Esophagus squamous epithelium (tissue), 5 donors: Measurements from ENCODE around the gene NCS1. TPM values are rescaled to one million over a fixed set of nuclear protein-coding genes. Genes with fewer than 3 reads are reported as not detected.

Source experiments
- DNase-seq: peaks from one replicate; lab custom pipeline; 2025; lab: John Stamatoyannopoulos, UW
- H3K27ac ChIP-seq, 4 donors: fragments of 200-600 bp; sonication (generic); one replicate each; pipeline ENCODE4 v1.5.1; 2016 to 2019; ENCODE audit warnings: mild to moderate bottlenecking in 1 of 4
- H3K27me3 ChIP-seq, 4 donors: fragments of 200-600 bp; sonication (generic); 1 replicate in 3 of 4; 2 replicates in 1 of 4; pipeline versions ENCODE4 v1.5.1 to v1.6.0; 2017 to 2021; ENCODE audit warnings: antibody characterized with exemption in 1 of 4
- H3K36me3 ChIP-seq, 3 donors: fragments of 200-600 bp; sonication (generic); one replicate each; pipeline ENCODE4 v1.5.1; 2016 to 2019
- H3K4me1 ChIP-seq, 3 donors: fragments of 200-600 bp; sonication (generic); one replicate each; pipeline ENCODE4 v1.5.1; 2017 to 2019
- H3K4me3 ChIP-seq, 4 donors: fragments of 200-600 bp; sonication (generic); 1 replicate in 3 of 4; 2 replicates in 1 of 4; pipeline ENCODE4 v1.5.1; 2016 to 2019; ENCODE audit warnings: mild to moderate bottlenecking in 2 of 4, moderate library complexity in 1 of 4
- H3K9me3 ChIP-seq, 3 donors: fragments of 200-600 bp; sonication (generic); one replicate each; pipeline ENCODE4 v1.5.1; 2016 to 2019
- POLR2A ChIP-seq, 4 donors: fragments of 450-650 bp; IDR thresholded peaks; one replicate each; pipeline ENCODE4 v1.6.1; 2017; ENCODE audit warnings: antibody characterized with exemption in 4 of 4, mild to moderate bottlenecking in 4 of 4, moderate library complexity in 3 of 4
- WGBS, 2 donors: methylation state at CpG; one replicate each; pipeline ENCODE4 v1.1.5; 2018; 5-methylcytosine and 5-hydroxymethylcytosine counted together
- intact Hi-C: fragments of 100-400 bp; cut with DNase I; formaldehyde crosslinking; loops from one replicate; pipeline ENCODE4 v1.15.0; 2022
- total RNA-seq, 4 donors: library from RNA; depleted of rRNA; stranded (reverse); fragments of >200 nt; gene quantifications; one replicate each; pipeline ENCODE4 v1.1.0, GENCODE V29; 2016
- TF ChIP-seq, protein P1 (sequence below), 6 experiments: fragments of 450-650 bp in 4 of 6; fragments of 200-600 bp in 2 of 6; sonication (generic) in 2 of 6; IDR thresholded peaks; one replicate each; pipeline ENCODE4 v1.5.1; 2016 to 2019; ENCODE audit warnings: antibody characterized with exemption in 6 of 6, mild to moderate bottlenecking in 4 of 6, moderate library complexity in 4 of 6
- donor health status: DM: yes; HTN: yes; CAD: no.

The NCS1 gene
- total RNA-seq, 4 donors from 2014 or later = 9.3 to 31.3 (median 15.2) TPM

DNA sequence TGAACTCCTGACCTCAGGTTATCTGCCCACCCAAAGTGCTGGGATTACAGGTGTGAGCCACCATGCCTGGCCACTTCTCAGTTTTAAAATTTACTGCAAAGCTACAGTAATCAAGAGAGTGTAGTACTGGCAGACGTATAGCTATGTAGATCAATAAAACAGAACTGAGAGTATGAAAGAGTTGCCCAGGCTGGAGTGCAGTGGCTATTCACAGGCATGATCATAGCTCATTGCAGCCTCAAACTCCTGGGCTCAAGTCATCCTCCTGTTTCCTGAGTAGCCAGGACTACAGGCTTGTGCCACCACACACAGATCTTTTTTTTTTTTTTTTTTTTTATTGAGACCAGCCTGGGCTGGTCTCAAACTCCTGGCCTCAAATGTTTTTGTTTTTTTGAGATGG is 26.5 kb upstream of the NCS1 start:
- H3K4me3 ChIP-seq = no peak overlapping the region
- TF ChIP-seq, protein P1, sequence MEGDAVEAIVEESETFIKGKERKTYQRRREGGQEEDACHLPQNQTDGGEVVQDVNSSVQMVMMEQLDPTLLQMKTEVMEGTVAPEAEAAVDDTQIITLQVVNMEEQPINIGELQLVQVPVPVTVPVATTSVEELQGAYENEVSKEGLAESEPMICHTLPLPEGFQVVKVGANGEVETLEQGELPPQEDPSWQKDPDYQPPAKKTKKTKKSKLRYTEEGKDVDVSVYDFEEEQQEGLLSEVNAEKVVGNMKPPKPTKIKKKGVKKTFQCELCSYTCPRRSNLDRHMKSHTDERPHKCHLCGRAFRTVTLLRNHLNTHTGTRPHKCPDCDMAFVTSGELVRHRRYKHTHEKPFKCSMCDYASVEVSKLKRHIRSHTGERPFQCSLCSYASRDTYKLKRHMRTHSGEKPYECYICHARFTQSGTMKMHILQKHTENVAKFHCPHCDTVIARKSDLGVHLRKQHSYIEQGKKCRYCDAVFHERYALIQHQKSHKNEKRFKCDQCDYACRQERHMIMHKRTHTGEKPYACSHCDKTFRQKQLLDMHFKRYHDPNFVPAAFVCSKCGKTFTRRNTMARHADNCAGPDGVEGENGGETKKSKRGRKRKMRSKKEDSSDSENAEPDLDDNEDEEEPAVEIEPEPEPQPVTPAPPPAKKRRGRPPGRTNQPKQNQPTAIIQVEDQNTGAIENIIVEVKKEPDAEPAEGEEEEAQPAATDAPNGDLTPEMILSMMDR (IDR thresholded peaks at IDR 0.05) = no peak
- TF ChIP-seq POLR2A (IDR thresholded peaks at IDR 0.05) = no peak
- no peaks in the 10 kb centered on the region for H3K9me3 ChIP-seq
- no peak overlapping the region for H3K27ac ChIP-seq
- H3K4me1 ChIP-seq = peaks cover 0 to 19% (median 2%) of the 10 kb centered on the region in 3 donors
- no peaks in the 10 kb centered on the region for H3K36me3 ChIP-seq
- 40 to 100% methylated on average over 1 of the region's 1 CpG for WGBS, 2 donors
- intact Hi-C loops = no loop called here
- peaks cover 0 to 38% (median 0%) of the 10 kb centered on the region in 4 donors for H3K27me3 ChIP-seq
- no peak for DNase-seq

DNA sequence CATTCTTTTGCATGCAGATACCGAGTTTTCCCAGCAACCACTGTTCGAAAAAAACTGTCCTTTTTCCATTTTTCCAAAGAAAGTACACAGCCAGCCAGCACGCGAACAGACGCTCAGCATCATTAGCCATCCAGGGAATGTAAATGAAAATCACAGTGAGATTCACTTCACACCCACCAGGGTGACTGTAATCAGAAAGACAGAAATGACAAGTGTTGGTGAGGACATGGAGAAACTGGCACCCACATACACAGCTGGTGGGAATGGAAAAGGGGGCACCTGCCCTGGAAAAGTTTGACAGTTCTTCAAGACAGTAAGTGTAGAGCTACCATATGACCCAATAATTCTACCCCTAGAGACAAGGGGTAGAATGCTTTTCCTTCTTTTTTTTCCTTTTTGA is 25.0 kb upstream of the NCS1 start:
- H3K4me3 ChIP-seq = no peak overlapping the region
- TF ChIP-seq, protein P1 (IDR thresholded peaks at IDR 0.05) = no peak
- no peak for TF ChIP-seq POLR2A (IDR thresholded peaks at IDR 0.05)
- intact Hi-C loops = no loop called here
- WGBS, 2 donors = 68 to 72% methylated on average over 5 of the region's 5 CpGs
- H3K27me3 ChIP-seq = peaks cover 0 to 38% (median 0%) of the 10 kb centered on the region in 4 donors
- peaks cover 0 to 24% (median 2%) of the 10 kb centered on the region in 3 donors for H3K4me1 ChIP-seq
- H3K9me3 ChIP-seq = no peaks in the 10 kb centered on the region
- no peak overlapping the region for H3K27ac ChIP-seq
- DNase-seq = no peak
- H3K36me3 ChIP-seq = no peaks in the 10 kb centered on the region

DNA sequence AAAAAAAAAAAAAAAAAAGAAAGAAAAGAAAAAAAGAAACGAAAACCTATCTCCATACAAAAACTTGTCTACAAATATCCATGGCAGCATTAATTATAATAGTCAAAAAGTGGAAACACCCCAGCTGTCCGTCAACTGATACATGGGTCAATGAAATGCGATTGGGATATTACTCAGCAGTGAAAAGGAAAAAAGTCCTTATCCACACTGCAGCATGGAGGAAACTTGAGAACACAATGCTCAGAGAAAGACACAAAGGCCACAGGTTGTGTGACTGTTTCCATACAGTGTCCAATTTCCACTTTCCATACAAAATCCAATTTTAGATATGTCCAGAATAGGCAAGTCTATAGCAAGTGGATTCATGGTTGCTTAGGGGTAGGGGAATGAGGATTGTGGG is 24.3 kb upstream of the NCS1 start:
- Histone ChIP-seq H3K9me3 (no peaks in the 10 kb centered on the region), H3K4me1 (peaks cover 0 to 24% (median 2%) of the 10 kb centered on the region in 3 donors), H3K27ac (no peak overlapping the region), H3K27me3 (peaks cover 0 to 35% (median 0%) of the 10 kb centered on the region in 4 donors), H3K4me3 (no peak overlapping the region), H3K36me3 (no peaks in the 10 kb centered on the region)
- DNase-seq = no peak
- no peak for TF ChIP-seq POLR2A (IDR thresholded peaks at IDR 0.05)
- TF ChIP-seq, protein P1 (IDR thresholded peaks at IDR 0.05) = no peak
- intact Hi-C loops = no loop called here
- 78 to 94% methylated on average over 3 of the region's 3 CpGs for WGBS, 2 donors

DNA sequence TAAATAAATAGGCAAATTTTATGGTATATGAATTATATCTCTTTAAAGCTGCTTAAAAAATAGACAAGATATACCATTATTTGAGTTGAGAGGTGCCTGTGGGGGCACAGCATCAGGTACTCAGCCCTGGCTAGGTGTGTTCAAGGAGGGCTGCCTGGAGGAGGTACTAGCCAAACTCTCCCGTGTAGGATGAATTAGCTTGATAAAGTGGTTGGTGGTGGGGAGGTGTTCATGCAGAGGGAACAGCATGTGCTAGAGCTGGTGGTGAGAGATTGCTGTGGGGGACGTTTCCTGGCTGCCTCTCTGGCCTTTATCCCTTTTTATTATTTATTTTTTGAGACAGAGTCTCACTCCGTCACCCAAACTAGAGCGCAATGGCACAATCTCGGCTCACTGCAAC is 23.2 kb upstream of the NCS1 start:
- intact Hi-C loops = no loop called here

DNA sequence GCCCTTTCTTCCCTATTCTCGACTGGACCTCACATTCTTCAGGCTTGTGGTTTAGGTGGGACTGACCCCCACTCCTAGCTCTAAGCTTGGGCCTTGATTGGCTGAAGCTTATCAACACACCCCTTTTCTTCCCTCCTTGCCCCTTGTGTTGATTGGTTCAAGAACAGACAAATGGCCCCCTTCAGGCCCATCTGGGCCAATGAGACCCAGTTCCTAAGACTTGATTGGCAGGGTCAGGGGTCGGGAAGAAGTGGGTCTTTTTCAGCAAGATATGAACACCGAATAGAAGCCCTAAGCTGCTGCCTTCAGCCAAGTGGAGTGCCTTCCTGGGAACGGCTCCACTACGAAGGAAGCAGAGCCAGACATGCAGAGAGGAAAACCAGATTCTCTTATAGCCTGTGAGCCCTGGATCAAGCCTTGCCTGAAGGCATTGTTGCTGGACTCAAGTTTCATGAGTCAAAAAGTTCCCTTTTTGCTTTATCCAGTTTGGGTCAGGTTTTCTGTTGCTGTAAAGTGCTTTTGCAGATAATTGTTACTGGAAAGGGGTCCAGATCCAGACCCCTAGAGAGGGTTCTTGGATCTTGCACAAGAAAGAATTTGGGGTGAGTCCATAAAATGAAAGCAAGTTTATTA is 22.4 kb upstream of the NCS1 start:
- TF ChIP-seq POLR2A (IDR thresholded peaks at IDR 0.05) = no peak
- TF ChIP-seq, protein P1 (IDR thresholded peaks at IDR 0.05) = no peak
- no peak for DNase-seq
- WGBS, 2 donors = 50 to 80% methylated on average over 1 to 2 of the region's 5 CpGs
- Histone ChIP-seq H3K36me3 (no peaks in the 10 kb centered on the region), H3K27ac (no peak overlapping the region), H3K4me1 (peaks cover 0 to 7% (median 0%) of the 10 kb centered on the region in 3 donors), H3K9me3 (no peaks in the 10 kb centered on the region), H3K4me3 (no peak overlapping the region), H3K27me3 (peaks cover 0 to 17% (median 0%) of the 10 kb centered on the region in 4 donors)
- intact Hi-C loops = no loop called here

More for the DNA sequence above, 23.2 kb upstream of the NCS1 start:
- H3K4me1 ChIP-seq = peaks cover 0 to 15% (median 1%) of the 10 kb centered on the region in 3 donors
- WGBS, 2 donors = 90 to 93% methylated on average over 5 of the region's 5 CpGs
- no peak overlapping the region for H3K27ac ChIP-seq
- H3K36me3 ChIP-seq = no peaks in the 10 kb centered on the region
- no peaks in the 10 kb centered on the region for H3K9me3 ChIP-seq
- TF ChIP-seq, protein P1 (IDR thresholded peaks at IDR 0.05) = no peak
- H3K4me3 ChIP-seq = no peak overlapping the region
- DNase-seq = no peak
- H3K27me3 ChIP-seq = peaks cover 0 to 25% (median 0%) of the 10 kb centered on the region in 4 donors
